Calu3 (cell line): ENCODE results near the gene TTLL8. TPM values are rescaled to one million over a fixed set of nuclear protein-coding genes. Genes with fewer than 3 reads are reported as not detected.
A peak's percentile ranks its signal among the peaks of the same experiment; 100 is the strongest.

Experiments
- BruUV-seq: library from RNA; stranded (reverse); fragments of 400-500 nt; replicated peaks from 2 replicates; lab custom pipeline; 2021; lab: Mats Ljungman, UMichigan
- CTCF ChIA-PET: fragments of 300-600 bp; sonication (Branson Sonifier 250); formaldehyde crosslinking; loops from one replicate; lab custom pipeline; 2022; ENCODE audit warnings: antibody characterized with exemption; lab: Charles Lee
- DNase-seq: peaks from one replicate; pipeline ENCODE4 v3.0.0; 2022
- H3K27ac Mint-ChIP-seq: one replicate; pipeline ENCODE4 v1.8.0; 2022; ENCODE audit warnings: mixed read lengths; ENCODE audit not compliant: unreplicated experiment
- H3K27me3 Mint-ChIP-seq: one replicate; pipeline ENCODE4 v1.8.0; 2022; ENCODE audit warnings: mixed read lengths; ENCODE audit not compliant: unreplicated experiment
- H3K36me3 Mint-ChIP-seq: one replicate; pipeline ENCODE4 v1.8.0; 2022; ENCODE audit warnings: mild to moderate bottlenecking, moderate library complexity, mixed read lengths; ENCODE audit not compliant: insufficient read depth, unreplicated experiment
- H3K4me1 Mint-ChIP-seq: one replicate; pipeline ENCODE4 v1.8.0; 2022; ENCODE audit warnings: mild to moderate bottlenecking, low read depth, mixed read lengths; ENCODE audit not compliant: unreplicated experiment
- H3K4me3 Mint-ChIP-seq: one replicate; pipeline ENCODE4 v1.8.0; 2022; ENCODE audit warnings: mild to moderate bottlenecking, low read depth, moderate library complexity, mixed read lengths; ENCODE audit not compliant: unreplicated experiment
- H3K9me3 Mint-ChIP-seq: one replicate; pipeline ENCODE4 v1.8.0; 2022; ENCODE audit warnings: low read depth, mixed read lengths; ENCODE audit not compliant: unreplicated experiment
- intact Hi-C: fragments of 100-400 bp; cut with micrococcal nuclease; formaldehyde crosslinking; loops from one replicate; pipeline ENCODE4 v1.10.0; 2022; ENCODE audit not compliant: unreplicated experiment
- total RNA-seq: library from RNA; stranded (reverse); gene quantifications from 2 replicates; pipeline ENCODE4 v1.2.3, GENCODE V29; 2022
- TF ChIP-seq, protein P1 (sequence below): fragments of 200-600 bp; IDR thresholded peaks from one replicate; pipeline ENCODE4 v1.8.0; 2022; ENCODE audit warnings: antibody characterized with exemption; ENCODE audit not compliant: unreplicated experiment

TTLL8 gene
- total RNA-seq, 1 experiment from 2014 or later = not detected

DNA sequence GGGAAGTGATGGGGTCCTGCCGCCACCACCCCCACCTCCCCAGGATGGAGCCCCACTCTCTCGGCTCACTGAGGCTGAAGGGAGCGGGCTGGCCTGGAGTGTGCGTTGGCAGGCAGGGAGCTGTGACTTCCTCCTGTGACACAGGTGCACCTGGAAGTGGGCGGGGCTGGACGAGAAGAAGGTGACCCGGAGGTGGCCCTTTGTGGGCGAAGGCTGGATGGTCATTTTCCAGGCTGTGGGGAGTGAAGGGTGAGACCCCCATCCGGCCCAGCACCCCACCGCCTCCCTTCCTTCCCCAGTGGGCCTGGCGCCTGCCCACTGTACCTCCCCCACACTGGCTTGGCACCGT lies 60.9 kb downstream of the TTLL8 start:
- H3K27me3 Mint-ChIP-seq = no peaks in the 10 kb centered on the region
- CTCF ChIA-PET = interaction anchor here (1.0 to 2.0 kb wide), 2 partner anchors 14 to 67 kb away, joined by 3 to 8 read pairs; no protein-coding TSS in a partner anchor
- TF ChIP-seq, protein P1, sequence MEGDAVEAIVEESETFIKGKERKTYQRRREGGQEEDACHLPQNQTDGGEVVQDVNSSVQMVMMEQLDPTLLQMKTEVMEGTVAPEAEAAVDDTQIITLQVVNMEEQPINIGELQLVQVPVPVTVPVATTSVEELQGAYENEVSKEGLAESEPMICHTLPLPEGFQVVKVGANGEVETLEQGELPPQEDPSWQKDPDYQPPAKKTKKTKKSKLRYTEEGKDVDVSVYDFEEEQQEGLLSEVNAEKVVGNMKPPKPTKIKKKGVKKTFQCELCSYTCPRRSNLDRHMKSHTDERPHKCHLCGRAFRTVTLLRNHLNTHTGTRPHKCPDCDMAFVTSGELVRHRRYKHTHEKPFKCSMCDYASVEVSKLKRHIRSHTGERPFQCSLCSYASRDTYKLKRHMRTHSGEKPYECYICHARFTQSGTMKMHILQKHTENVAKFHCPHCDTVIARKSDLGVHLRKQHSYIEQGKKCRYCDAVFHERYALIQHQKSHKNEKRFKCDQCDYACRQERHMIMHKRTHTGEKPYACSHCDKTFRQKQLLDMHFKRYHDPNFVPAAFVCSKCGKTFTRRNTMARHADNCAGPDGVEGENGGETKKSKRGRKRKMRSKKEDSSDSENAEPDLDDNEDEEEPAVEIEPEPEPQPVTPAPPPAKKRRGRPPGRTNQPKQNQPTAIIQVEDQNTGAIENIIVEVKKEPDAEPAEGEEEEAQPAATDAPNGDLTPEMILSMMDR = no peak
- H3K9me3 Mint-ChIP-seq = no peaks in the 10 kb centered on the region
- H3K4me1 Mint-ChIP-seq = peaks cover 6% of the 10 kb centered on the region
- peaks cover 10% of the 10 kb centered on the region for H3K36me3 Mint-ChIP-seq
- BruUV-seq = no TSS peak
- H3K27ac Mint-ChIP-seq = no peak overlapping the region
- intact Hi-C loops = no loop called here
- no peak overlapping the region for H3K4me3 Mint-ChIP-seq
- DNase-seq = peak; percentile 72

GRCh38 chr22:49996518-49997250 lies 61.4 kb downstream of the TTLL8 start:
- H3K36me3 Mint-ChIP-seq = peaks cover 10% of the 10 kb centered on the region
- no peak overlapping the region for H3K4me3 Mint-ChIP-seq
- intact Hi-C loops = no loop called here
- no peaks in the 10 kb centered on the region for H3K27me3 Mint-ChIP-seq
- TF ChIP-seq, protein P1 = no peak
- DNase-seq = no peak
- no peak overlapping the region for H3K27ac Mint-ChIP-seq
- BruUV-seq = no TSS peak
- CTCF ChIA-PET = interaction anchor here (1.0 to 2.0 kb wide), 2 partner anchors 13 to 66 kb away, joined by 3 to 8 read pairs; no protein-coding TSS in a partner anchor
- no peaks in the 10 kb centered on the region for H3K9me3 Mint-ChIP-seq
- H3K4me1 Mint-ChIP-seq = peaks cover 6% of the 10 kb centered on the region

DNA sequence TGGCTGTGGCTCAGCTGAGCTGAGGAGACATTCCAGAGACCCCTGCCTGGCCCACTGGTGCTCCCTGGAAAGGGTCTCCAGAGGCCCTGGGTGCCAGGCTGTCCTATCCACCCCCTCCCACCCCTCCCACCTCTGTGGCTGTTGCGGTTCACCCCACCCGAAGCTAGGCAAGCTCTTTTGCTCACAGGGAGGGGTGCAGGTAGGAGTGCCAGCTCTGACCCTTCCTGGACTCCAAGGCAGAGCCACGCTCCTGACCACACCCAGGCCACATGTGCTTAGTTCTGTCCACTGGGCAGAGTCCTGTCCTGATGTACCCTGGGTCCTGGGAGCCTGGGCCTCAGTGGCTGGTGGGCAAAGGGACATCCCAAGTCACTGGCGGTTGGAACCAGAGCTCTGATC lies 62.0 kb downstream of the TTLL8 start:
- Mint-ChIP-seq H3K27ac (no peak overlapping the region), H3K4me3 (no peak overlapping the region), H3K9me3 (peaks cover 2% of the 10 kb centered on the region), H3K36me3 (peaks cover 10% of the 10 kb centered on the region), H3K4me1 (peaks cover 6% of the 10 kb centered on the region), H3K27me3 (no peaks in the 10 kb centered on the region)
- no peak for DNase-seq
- CTCF ChIA-PET = interaction anchor here (0.7 to 2.0 kb wide), 2 partner anchors 34 to 65 kb away, joined by 3 to 8 read pairs; no protein-coding TSS in a partner anchor
- BruUV-seq = no TSS peak
- intact Hi-C loops = no loop called here
- TF ChIP-seq, protein P1 = no peak

DNA sequence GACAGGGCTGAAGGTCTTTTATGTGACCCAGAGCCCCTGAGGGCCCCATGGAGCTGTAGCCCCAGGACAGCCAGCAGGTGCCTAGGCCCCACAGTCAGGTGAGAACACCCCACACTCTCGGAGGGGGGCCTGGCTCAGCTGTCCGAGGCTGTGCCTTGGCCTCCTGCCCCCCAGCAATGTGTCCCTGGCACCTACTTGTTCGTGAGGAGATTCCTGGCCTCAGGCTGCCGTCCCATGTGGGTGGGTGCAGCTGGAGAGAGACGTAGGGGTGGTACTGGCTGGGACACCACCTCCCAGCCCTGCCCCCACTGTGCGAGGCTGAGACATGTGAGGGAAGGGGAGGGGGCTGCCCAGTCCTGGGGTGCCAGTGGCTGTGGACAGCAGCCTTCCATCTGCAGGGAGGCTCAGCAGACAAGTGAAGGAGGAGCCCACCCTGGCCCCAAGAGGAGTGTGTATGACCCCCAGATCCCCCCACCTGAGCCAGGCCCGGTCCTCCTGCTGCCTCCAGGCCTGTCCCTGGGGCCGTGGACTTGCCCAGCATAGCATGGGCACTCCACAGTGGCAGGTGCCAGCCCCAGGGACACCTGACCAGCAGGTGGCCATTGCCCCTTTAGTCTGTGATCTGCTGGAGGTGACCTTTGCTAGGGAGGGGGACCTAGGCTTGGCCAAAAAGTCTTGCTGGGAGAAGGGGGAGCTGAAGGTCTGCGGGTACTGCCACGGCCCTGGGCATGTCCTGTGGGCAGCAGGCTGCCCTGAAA lies 62.6 kb downstream of the TTLL8 start:
- Mint-ChIP-seq H3K4me1 (peaks cover 6% of the 10 kb centered on the region), H3K9me3 (peaks cover 6% of the 10 kb centered on the region), H3K27ac (no peak overlapping the region), H3K27me3 (no peaks in the 10 kb centered on the region), H3K4me3 (no peak overlapping the region), H3K36me3 (peaks cover 6% of the 10 kb centered on the region)
- CTCF ChIA-PET = interaction anchor here (0.7 to 2.0 kb wide), 2 partner anchors 33 to 65 kb away, joined by 3 to 8 read pairs; no protein-coding TSS in a partner anchor
- DNase-seq = no peak
- no TSS peak for BruUV-seq
- TF ChIP-seq, protein P1 = no peak
- intact Hi-C loops = no loop called here
